Chondrocyte (in vitro differentiated cells): ENCODE data around the gene PTPRE. TPM values are rescaled to one million over a fixed set of nuclear protein-coding genes. Genes with fewer than 3 reads are reported as not detected.

Source experiments
- DNase-seq: peaks from one replicate; pipeline ENCODE4 v3.0.0; 2021; ENCODE audit warnings: mixed read lengths, low spot score
- H3K27ac Mint-ChIP-seq: one replicate; pipeline ENCODE4 v1.8.0; 2021; ENCODE audit warnings: mild to moderate bottlenecking, moderate library complexity, mixed read lengths; ENCODE audit not compliant: unreplicated experiment
- H3K27me3 Mint-ChIP-seq: 2 replicates; pipeline ENCODE4 v1.8.0; 2021; ENCODE audit warnings: low read depth, mixed read lengths
- H3K36me3 Mint-ChIP-seq: 2 replicates; pipeline ENCODE4 v1.8.0; 2021; ENCODE audit warnings: low read depth, mixed read lengths
- H3K4me1 Mint-ChIP-seq: 2 replicates; pipeline ENCODE4 v1.8.0; 2021; ENCODE audit warnings: low read depth, mild to moderate bottlenecking, mixed read lengths
- H3K4me3 Mint-ChIP-seq: one replicate; pipeline ENCODE4 v1.8.0; 2021; ENCODE audit warnings: mild to moderate bottlenecking, moderate library complexity, mixed read lengths; ENCODE audit not compliant: unreplicated experiment
- H3K9me3 Mint-ChIP-seq: 2 replicates; pipeline ENCODE4 v1.8.0; 2021; ENCODE audit warnings: low read depth, mixed read lengths
- CTCF ChIP-seq: fragments of 200-600 bp; sonication (generic); IDR thresholded peaks from 2 replicates; pipeline ENCODE4 v1.5.0; 2021; ENCODE audit warnings: antibody characterized with exemption, mild to moderate bottlenecking, moderate library complexity
- total RNA-seq: library from RNA; stranded (reverse); gene quantifications from 3 replicates; pipeline ENCODE4 v1.2.1, GENCODE V29; 2021

PTPRE gene
- total RNA-seq, 1 donor from 2014 or later: 6.2 TPM

- no peak overlapping the region for H3K4me3 Mint-ChIP-seq
- H3K27ac Mint-ChIP-seq: no peak overlapping the region
- H3K36me3 Mint-ChIP-seq: peaks cover under 1% of the 10 kb centered on the region
- no peaks in the 10 kb centered on the region for H3K9me3 Mint-ChIP-seq
- H3K4me1 Mint-ChIP-seq: peaks cover 25% of the 10 kb centered on the region
- DNase-seq: peak; percentile 67
- no peak for TF ChIP-seq CTCF
- H3K27me3 Mint-ChIP-seq: no peaks in the 10 kb centered on the region
Measured at GRCh38 chr10:128044961-128045832, 138.3 kb downstream of the PTPRE start.

- Mint-ChIP-seq H3K27me3 (no peaks in the 10 kb centered on the region), H3K4me1 (peaks cover 25% of the 10 kb centered on the region), H3K36me3 (no peaks in the 10 kb centered on the region), H3K27ac (no peak overlapping the region), H3K4me3 (no peak overlapping the region), H3K9me3 (no peaks in the 10 kb centered on the region)
- TF ChIP-seq CTCF: no peak
- DNase-seq: no peak
Measured at GRCh38 chr10:128045833-128046120, 138.9 kb downstream of the PTPRE start.

- no peak overlapping the region for H3K4me3 Mint-ChIP-seq
- no peaks in the 10 kb centered on the region for H3K9me3 Mint-ChIP-seq
- no peak overlapping the region for H3K27ac Mint-ChIP-seq
- H3K27me3 Mint-ChIP-seq: no peaks in the 10 kb centered on the region
- TF ChIP-seq CTCF: no peak
- DNase-seq: peak; percentile 74
- H3K36me3 Mint-ChIP-seq: no peaks in the 10 kb centered on the region
- H3K4me1 Mint-ChIP-seq: peaks cover 25% of the 10 kb centered on the region
Measured at GRCh38 chr10:128046156-128046952, 139.5 kb downstream of the PTPRE start.

GRCh38 chr10:128046953-128047290, 140.0 kb downstream of the PTPRE start:
- Mint-ChIP-seq H3K4me3 (no peak overlapping the region), H3K27ac (no peak overlapping the region), H3K9me3 (no peaks in the 10 kb centered on the region), H3K36me3 (no peaks in the 10 kb centered on the region), H3K27me3 (no peaks in the 10 kb centered on the region), H3K4me1 (peaks cover 25% of the 10 kb centered on the region)
- no peak for DNase-seq
- TF ChIP-seq CTCF: no peak

- H3K4me3 Mint-ChIP-seq: peak overlapping the region; percentile 2
- no peaks in the 10 kb centered on the region for H3K27me3 Mint-ChIP-seq
- no peaks in the 10 kb centered on the region for H3K9me3 Mint-ChIP-seq
- peak overlapping the region; percentile 71 for H3K27ac Mint-ChIP-seq
- TF ChIP-seq CTCF: no peak
- peak; percentile 69 for DNase-seq
- H3K4me1 Mint-ChIP-seq: peaks cover 25% of the 10 kb centered on the region
- H3K36me3 Mint-ChIP-seq: no peaks in the 10 kb centered on the region
Measured at GRCh38 chr10:128047351-128047750, 140.4 kb downstream of the PTPRE start.
